IPS-18c (cell line): ENCODE measurements around the gene GABBR2.

Experiments used
- H3K4me3 ChIP-seq: 2 replicates; pipeline ENCODE4 v1.7.0; 2013; ENCODE audit warnings: low read depth, mild to moderate bottlenecking, low read length, moderate library complexity; ENCODE audit not compliant: insufficient read depth
- H3K9me3 ChIP-seq: one replicate; pipeline ENCODE4 v1.6.1; 2013; ENCODE audit warnings: mild to moderate bottlenecking, low read length, moderate library complexity; ENCODE audit not compliant: control insufficient read depth, insufficient read depth

Gene GABBR2

GRCh38 chr9:98554752-98555151 lies 154.0 kb downstream of the GABBR2 start:
- no peak overlapping the region for H3K4me3 ChIP-seq
- peaks cover 2% of the 10 kb centered on the region for H3K9me3 ChIP-seq

GRCh38 chr9:98552331-98552730 lies 156.4 kb downstream of the GABBR2 start:
- Histone ChIP-seq H3K9me3 (peaks cover 2% of the 10 kb centered on the region), H3K4me3 (no peak overlapping the region)

- Histone ChIP-seq H3K9me3 (peaks cover 2% of the 10 kb centered on the region), H3K4me3 (no peak overlapping the region)
These were observed 157.0 kb downstream of the GABBR2 start for GRCh38 chr9:98551511-98552286.

GRCh38 chr9:98550206-98550820 lies 158.4 kb downstream of the GABBR2 start:
- Histone ChIP-seq H3K4me3 (no peak overlapping the region), H3K9me3 (peaks cover 2% of the 10 kb centered on the region)

- peaks cover 2% of the 10 kb centered on the region for H3K9me3 ChIP-seq
- no peak overlapping the region for H3K4me3 ChIP-seq
These were observed 159.3 kb downstream of the GABBR2 start for GRCh38 chr9:98549401-98549800.

- no peak overlapping the region for H3K4me3 ChIP-seq
- H3K9me3 ChIP-seq: peaks cover 2% of the 10 kb centered on the region
These were observed 161.1 kb downstream of the GABBR2 start for GRCh38 chr9:98547606-98548005.

- H3K4me3 ChIP-seq: no peak overlapping the region
- no peaks in the 10 kb centered on the region for H3K9me3 ChIP-seq
These were observed 163.7 kb downstream of the GABBR2 start for GRCh38 chr9:98545021-98545420.

GRCh38 chr9:98541684-98542230 lies 167.0 kb downstream of the GABBR2 start:
- no peaks in the 10 kb centered on the region for H3K9me3 ChIP-seq

GRCh38 chr9:98540476-98540875 lies 168.3 kb downstream of the GABBR2 start:
- no peaks in the 10 kb centered on the region for H3K9me3 ChIP-seq
- no peak overlapping the region for H3K4me3 ChIP-seq

More at GRCh38 chr9:98541684-98542230, 167.0 kb downstream of the GABBR2 start:
- no peak overlapping the region for H3K4me3 ChIP-seq

- Histone ChIP-seq H3K4me3 (no peak overlapping the region), H3K9me3 (no peaks in the 10 kb centered on the region)
These were observed 168.8 kb downstream of the GABBR2 start for GRCh38 chr9:98539954-98540353.

- Histone ChIP-seq H3K4me3 (no peak overlapping the region), H3K9me3 (peaks cover 1% of the 10 kb centered on the region)
These were observed 170.1 kb downstream of the GABBR2 start for GRCh38 chr9:98538626-98539031.

GRCh38 chr9:98538203-98538602 lies 170.5 kb downstream of the GABBR2 start:
- Histone ChIP-seq H3K9me3 (peaks cover 2% of the 10 kb centered on the region), H3K4me3 (no peak overlapping the region)

- Histone ChIP-seq H3K9me3 (peaks cover 2% of the 10 kb centered on the region), H3K4me3 (no peak overlapping the region)
These were observed 172.1 kb downstream of the GABBR2 start for GRCh38 chr9:98536542-98537173.

- Histone ChIP-seq H3K9me3 (peaks cover 2% of the 10 kb centered on the region), H3K4me3 (no peak overlapping the region)
These were observed 174.9 kb downstream of the GABBR2 start for GRCh38 chr9:98533866-98534265.

- peaks cover 2% of the 10 kb centered on the region for H3K9me3 ChIP-seq
- no peak overlapping the region for H3K4me3 ChIP-seq
These were observed 175.6 kb downstream of the GABBR2 start for GRCh38 chr9:98533132-98533531.

- no peak overlapping the region for H3K4me3 ChIP-seq
- peaks cover 2% of the 10 kb centered on the region for H3K9me3 ChIP-seq
These were observed 176.2 kb downstream of the GABBR2 start for GRCh38 chr9:98532574-98532973.

- peaks cover 2% of the 10 kb centered on the region for H3K9me3 ChIP-seq
- no peak overlapping the region for H3K4me3 ChIP-seq
These were observed 176.6 kb downstream of the GABBR2 start for GRCh38 chr9:98532147-98532546.
